ELR (cell line): ENCODE measurements around the gene DNALI1.
A peak's percentile ranks its signal among the peaks of the same experiment; 100 is the strongest.

Source experiments
- DNase-seq: peaks from one replicate; pipeline ENCODE4 v3.0.0-alpha.2; 2015; ENCODE audit warnings: low read depth

The DNALI1 gene

GRCh38 chr1:37601441-37601840 is 44.7 kb downstream of the DNALI1 start:
- no peak for DNase-seq

GRCh38 chr1:37602750-37603694 is 46.3 kb downstream of the DNALI1 start:
- DNase-seq, result peak; percentile 59

GRCh38 chr1:37605061-37605650 is 48.4 kb downstream of the DNALI1 start:
- DNase-seq, result no peak

- no peak for DNase-seq
These were observed 49.2 kb downstream of the DNALI1 start for GRCh38 chr1:37605806-37606474.

- DNase-seq, result no peak
These were observed 49.9 kb downstream of the DNALI1 start for GRCh38 chr1:37606481-37607263.

GRCh38 chr1:37609002-37609401 is 52.3 kb downstream of the DNALI1 start:
- no peak for DNase-seq

GRCh38 chr1:37609994-37610393 is 53.3 kb downstream of the DNALI1 start:
- DNase-seq, result no peak

- no peak for DNase-seq
These were observed 55.4 kb downstream of the DNALI1 start for GRCh38 chr1:37612186-37612585.

GRCh38 chr1:37614105-37614504 is 57.4 kb downstream of the DNALI1 start:
- no peak for DNase-seq

GRCh38 chr1:37616330-37616729 is 59.6 kb downstream of the DNALI1 start:
- no peak for DNase-seq
